SW480 (cell line): ENCODE data around the gene ST6GALNAC1.
A peak's percentile ranks its signal among the peaks of the same experiment; 100 is the strongest.

Experiments
- DNase-seq: peaks from one replicate; pipeline ENCODE4 v3.0.0-alpha.2; 2016; ENCODE audit warnings: low spot score

Gene ST6GALNAC1

GRCh38 chr17:76643553-76644148 is at the start of gene ST6GALNAC1:
TSS of gene ST6GALNAC1 (minus strand) at chr17:76643757. CDS start at chr17:76643638, 119 bp downstream.
- no peak for DNase-seq

DNA sequence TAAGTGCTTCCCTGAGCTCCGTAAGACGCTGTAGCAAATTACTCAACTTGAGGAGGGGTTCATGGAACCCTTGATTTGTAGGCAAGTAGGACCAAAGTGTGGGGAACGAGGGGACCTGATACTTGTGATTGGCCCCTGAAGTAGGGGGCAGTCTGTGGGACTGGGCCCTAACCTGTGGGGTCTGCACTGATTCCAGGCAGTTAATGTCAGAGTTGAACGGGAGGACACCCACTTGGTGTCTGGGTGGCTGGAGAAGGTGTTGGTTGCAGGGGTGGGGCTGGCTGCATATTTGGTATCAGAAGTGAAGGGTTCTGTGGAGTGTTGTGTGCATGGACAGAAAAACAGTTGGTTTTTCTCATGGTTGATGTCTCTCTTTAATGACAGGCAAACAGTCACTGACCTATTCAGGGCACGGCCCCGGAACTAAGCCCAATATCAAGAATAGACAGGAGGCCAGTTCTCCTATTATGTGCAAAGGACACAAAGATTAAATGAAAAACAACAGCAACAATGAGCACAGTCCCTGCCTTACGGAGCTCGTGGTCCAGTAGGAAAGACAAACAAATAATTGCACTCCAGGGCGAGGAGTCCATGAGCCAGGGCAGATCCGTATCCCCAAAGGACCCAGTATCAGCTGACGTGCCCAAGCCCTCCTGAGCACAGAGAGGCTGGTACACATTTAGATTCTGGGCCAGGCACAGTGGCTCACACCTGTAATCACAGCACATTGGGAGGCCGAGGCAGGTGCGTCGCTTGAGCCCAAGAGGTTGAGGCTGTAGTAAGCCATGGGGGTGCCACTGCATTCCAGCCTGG is 48.0 kb upstream of the ST6GALNAC1 start:
- no peak for DNase-seq

DNA sequence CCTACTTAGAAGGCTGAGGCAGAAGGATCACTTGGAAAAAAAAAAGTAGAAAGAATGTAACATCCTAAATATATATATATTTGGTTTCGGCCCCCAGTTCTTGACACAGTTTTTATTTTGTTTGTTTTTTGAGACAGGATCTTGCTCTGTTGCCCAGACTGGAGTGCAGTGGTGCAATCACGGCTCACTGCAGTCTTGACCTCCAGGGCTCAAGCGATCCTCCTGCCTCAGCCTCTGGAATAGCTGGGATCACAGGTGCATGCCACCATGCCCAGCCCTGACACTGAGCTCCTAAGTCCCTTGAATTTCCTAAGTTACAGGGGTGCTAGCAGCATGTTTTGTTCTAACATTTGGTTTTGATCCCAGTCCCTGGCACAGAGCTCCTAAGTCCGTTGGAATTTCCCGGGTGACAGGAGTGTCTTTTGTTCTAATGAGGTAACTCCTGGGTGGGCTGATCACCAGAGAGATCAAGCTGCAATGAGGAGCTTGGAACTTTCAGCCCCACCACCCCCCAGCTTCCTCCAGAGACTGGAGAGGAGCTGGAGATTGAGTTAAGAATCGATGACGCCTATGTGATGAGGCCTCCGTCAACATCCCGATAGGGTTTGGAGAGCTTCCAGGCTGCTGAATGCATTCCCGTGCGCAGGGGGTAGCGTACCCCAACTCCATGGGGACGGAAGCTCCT is 47.2 kb upstream of the ST6GALNAC1 start:
- DNase-seq = no peak

DNA sequence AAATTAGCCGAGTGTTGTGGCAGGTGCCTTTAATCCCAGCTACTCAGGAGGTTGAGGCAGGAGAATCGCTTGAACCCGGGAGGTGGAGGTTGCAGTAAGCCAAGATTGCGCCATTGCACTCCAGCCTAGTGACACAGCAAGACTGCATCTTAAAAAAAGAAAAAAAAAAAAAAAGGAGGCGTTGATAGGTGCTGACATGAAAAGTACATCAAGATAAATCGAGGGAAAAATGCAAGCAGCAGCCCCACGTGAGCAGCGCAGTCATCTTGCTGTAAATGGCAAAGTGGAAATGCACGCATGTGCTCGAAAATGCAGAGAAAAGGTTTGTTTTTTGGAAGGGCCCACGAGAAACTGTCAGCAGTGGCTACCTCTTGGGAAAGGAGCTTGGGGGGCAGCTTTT is 46.3 kb upstream of the ST6GALNAC1 start:
- DNase-seq = no peak

GRCh38 chr17:76688165-76688622 is 44.6 kb upstream of the ST6GALNAC1 start:
- no peak for DNase-seq

DNA sequence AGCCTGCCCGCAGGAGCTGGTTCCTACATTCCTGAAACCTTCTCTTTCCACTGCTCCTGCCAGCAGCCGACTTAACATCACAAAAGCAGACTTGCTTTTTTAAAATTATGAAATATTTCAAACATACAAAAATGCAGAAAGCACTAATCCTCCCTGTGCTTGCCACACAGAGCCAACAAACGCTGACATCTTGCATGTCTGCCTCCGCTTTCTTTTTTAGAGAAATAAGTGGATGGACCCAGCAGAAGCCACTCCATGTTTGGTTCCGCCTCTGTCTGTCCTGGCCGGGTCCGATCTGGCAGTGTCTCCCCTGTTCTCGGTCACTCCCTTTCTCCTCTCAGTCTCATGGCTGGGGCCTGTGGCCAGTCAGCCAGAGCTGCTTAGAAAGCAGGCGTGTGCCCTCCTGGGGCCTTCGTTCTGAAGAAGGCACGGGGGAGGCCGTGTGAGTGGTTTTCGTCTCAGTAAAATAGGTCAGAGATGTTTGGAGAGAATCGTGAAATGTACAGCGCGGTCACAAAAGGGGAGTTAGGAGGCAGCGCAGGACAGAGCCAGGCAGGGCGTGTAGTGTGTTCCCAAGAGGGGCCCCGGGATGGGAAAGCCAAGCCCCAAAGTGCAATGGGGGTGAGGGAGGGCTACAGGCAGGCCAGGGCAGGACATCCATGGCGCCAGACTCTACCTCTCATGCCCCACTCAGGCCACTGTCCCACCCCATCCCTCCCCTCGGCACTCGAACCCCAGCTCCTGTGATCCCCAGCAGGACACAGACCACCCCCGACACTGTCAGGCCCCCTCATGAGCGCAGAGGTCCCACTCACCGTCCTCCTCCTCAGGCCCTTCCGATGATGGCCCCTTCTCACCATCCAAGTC is 44.0 kb upstream of the ST6GALNAC1 start:
- DNase-seq = no peak

- DNase-seq = no peak
Observed at GRCh38 chr17:76686538-76687297, 43.2 kb upstream of the ST6GALNAC1 start.

DNA sequence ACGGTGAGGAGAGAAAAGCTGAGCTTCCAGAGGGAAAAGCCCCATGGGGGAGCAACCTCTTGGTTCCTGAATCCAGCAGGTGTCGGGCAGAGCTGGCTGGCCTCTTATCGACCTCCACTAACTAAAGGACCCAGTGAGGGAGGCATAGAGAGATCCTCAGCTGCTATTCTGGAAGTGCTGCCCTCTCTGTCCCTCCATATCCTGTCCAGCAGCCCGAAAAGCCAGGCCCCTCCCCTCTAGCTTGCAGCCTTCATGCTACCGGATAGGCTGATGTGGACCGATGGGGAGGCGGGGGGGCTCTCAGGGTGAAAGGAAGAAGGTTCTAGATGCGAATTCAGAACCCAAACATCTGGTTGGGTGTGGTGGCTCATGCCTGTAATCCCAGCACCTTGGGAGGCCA is 42.3 kb upstream of the ST6GALNAC1 start:
- DNase-seq = no peak

DNA sequence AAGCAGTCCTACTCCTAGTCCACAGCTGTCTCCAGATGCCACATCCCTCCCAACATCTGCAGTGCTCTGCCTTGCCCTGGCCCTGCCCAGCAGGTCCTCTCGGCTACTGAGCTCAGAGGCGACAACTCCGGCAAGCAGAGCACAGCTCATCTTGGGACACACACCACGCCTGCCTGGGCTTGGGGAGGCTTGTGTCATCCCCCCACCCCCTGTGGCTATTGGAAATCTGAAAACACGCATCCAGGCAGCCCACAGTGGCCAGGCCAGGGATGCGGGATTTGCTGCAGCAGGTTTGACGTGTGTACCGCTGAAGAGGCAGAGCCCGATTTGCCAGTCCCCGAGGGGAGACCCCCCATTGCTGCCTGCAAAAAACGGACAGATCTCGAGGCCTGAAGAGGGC is 41.8 kb upstream of the ST6GALNAC1 start:
- no peak for DNase-seq

DNA sequence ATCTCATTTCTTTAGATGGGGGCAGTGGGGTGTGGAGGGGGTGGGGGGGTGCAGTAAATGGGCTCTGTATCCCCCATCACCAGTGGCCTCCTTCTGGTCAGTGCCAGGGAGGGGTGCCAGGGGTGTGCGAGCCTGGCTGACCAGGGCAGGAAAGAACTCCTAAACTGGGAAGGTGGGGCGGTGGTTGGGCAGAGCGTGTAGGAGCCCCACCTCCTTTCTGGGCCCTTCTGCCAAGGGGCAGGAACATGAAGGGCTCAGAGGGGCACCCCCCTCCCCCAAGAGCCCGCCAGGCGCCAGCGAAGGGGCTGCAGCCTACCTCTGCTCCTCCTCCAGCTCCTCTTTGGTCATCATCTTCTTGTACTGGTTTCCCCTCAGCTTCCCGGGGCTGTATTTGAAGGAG is 41.2 kb upstream of the ST6GALNAC1 start:
- no peak for DNase-seq

DNA sequence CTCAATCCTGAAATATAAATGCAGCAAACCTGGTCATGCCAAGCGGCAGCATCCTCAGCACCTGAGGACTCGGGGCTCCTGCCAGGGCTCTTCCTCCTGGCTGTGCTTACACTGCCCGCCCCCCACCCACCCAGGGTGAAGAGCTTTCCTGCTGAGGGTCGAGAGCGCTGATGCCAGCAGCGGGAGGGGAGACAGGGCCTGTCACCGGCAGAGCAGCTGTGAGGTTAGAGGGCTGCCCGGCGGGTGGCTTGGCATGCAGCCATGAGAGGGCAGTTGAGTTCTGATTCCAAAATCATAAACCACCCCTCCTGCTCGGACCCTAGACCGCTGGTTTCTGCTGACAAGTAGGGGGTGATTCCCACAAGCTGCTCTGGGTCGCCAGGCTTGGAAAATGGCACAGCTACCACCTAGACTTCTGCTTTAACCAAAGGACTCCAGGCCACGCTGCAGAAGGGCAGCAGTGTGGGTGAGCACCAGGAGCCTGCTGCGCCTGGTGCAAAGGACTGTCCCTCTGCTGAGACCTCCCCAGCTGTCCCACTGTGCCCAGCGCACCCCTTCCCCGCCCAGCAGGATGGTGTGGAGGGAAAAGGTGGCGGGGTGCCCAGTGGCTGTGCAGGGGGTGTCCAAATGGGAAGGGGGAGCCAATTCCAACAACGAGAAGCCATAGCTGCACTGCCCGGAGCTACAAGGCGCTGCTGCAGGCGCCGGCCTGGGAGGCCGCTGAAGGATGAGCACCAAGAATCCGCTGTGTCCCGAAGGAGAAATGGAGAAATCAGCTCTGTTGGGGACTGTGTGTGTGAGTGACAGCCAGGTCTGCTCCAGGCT is 40.6 kb upstream of the ST6GALNAC1 start:
- DNase-seq = no peak

- no peak for DNase-seq
Observed at GRCh38 chr17:76683011-76683755, 39.6 kb upstream of the ST6GALNAC1 start.

DNA sequence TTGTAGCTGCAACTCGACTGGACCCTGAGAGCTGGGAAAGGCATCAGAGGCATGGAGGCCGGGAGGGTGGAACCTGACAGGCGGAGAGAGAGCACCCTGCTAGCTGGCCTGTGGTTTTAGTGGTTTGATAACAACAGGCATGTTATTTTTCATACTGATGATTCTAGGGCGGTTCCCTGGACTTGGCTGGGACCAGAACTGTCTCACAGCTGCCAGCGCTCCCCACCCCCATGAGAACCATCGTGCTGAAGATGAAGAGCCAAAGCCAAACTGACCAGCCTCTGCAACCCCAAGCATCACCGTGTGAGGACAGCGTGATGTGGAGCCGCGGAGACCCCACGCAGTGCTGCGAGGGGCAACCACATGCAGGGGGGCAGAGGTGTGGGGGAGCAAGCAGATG is 38.7 kb upstream of the ST6GALNAC1 start:
- peak; percentile 44 for DNase-seq

- DNase-seq = peak; percentile 53
Observed at GRCh38 chr17:76681222-76682137, 37.9 kb upstream of the ST6GALNAC1 start.

DNA sequence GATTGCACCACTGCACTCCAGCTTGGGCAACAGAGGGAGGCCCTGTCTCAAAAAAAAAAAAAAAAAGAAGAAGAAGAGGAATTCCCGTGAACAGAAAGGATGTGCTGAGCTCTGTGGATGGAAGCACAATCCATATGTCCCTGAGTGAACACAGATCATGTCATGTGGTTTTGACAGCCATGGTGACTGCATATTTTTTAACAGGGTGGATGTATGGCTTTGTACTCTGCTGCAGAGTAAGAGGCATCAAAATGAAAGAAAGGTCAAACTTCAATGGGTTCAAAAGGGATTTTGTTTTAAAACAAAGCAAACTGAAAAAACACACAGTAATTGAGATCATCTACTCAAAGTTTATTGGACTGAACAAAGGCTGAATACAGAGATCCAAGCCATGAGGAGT is 35.7 kb upstream of the ST6GALNAC1 start:
- DNase-seq = no peak

GRCh38 chr17:76678330-76678729 is 34.8 kb upstream of the ST6GALNAC1 start:
- DNase-seq = peak; percentile 43

- no peak for DNase-seq
Observed at GRCh38 chr17:76677406-76677805, 33.8 kb upstream of the ST6GALNAC1 start.

DNA sequence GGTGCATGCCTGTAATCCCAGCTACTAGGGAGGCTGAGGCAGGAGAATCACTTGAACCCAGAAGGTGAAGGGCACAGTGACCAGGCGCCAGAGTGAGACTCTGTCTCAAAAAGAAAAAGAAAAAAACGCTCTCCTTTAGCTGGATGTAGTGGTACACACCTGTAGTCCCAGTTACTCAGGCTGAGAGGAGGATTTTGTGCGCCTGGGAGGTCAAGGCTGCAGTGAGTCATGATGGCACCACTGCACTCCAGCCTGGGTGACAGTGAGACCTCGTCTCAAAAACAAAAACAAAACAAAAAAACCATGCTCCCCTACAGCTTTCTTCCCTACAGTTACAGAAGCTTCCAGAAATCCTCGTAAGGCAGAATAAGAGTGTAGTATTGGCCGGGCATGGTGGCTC is 33.1 kb upstream of the ST6GALNAC1 start:
- no peak for DNase-seq

GRCh38 chr17:76675648-76676047 is 32.1 kb upstream of the ST6GALNAC1 start:
- no peak for DNase-seq
